SKM-1 (cell line): ENCODE data around the gene PNMA6F.

ENCODE experiments used
- DNase-seq: peaks from one replicate; lab custom pipeline; 2025; ENCODE audit not compliant: unreplicated experiment; lab: John Stamatoyannopoulos, UW

The PNMA6F gene

DNA sequence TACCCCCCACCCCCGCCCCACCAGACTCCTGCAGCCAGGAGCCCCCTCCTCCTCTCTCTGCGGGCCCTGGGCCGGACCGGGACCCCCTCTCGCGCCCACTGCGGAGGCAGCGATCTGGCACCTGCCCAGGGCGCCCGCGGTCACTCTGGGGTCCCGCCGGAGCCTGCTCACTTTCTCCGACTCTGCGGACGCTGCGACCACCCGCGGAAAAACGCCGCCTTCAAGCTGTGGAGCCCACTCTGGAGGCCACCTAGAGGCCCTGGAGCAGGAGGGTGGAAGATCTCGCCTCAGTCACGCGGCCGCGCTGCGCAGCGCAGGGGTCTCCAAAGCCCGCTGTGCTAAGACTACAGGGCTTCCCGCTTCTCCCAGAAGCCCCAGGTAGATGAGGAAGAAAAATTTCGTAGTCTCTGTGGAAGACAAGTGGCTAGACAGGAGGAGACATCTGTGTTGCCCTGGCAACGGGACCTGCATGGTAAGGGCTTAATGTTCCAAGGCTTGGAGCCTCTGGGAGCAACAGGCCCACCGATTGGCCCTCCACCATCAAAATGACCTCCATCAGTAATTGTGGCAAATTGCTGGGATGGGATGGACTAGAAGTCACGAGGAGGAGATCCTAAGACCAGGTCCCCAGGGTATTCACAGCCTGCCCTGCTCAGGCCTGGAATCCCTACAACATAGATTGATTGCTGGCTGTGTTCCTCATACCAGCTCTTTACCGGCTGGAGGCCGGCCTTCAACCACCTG is at the start of gene PNMA6F:
TSS of gene PNMA6F (minus strand) at position 387 of the 744 bp plus-strand sequence. CDS start 1,093 bp downstream, outside the sequence.
- DNase-seq: no peak

- DNase-seq: no peak
These were observed 49.7 kb upstream of the PNMA6F start for GRCh38 chrX:153371256-153371655.

GRCh38 chrX:153370293-153371055 is 48.9 kb upstream of the PNMA6F start:
- no peak for DNase-seq

- no peak for DNase-seq
These were observed 45.4 kb upstream of the PNMA6F start for GRCh38 chrX:153366878-153367538.

GRCh38 chrX:153366119-153366518 is 44.6 kb upstream of the PNMA6F start:
- no peak for DNase-seq

- no peak for DNase-seq
These were observed 44.1 kb upstream of the PNMA6F start for GRCh38 chrX:153365670-153366069.

DNA sequence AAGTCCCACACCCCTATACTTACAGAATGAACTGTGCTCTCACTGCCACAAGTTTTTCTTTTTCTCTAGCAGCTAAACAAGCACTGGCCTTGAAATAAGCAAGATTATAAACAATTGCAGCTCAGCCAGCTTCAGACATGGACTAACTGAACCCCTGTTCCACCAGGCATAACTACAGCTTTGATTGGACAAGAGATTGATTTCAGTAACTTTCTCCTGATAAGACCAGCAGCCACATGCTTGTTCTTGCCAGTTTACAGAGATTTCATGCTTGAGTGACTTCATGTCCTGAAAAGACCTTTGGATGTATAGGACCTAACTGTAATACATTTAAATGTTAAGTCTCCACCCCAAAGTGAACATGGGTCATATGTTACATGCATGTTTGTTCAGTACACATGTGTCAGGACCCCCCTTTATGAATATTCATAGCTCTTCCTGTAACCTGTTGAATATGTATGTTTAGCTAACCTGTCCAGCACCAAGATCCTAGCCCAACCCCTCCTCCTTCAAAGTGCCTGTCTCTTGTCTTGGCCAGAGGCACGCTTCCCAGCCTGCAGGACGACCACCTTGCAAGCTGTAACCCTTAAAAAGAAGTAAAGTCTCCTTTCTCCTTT is 40.3 kb upstream of the PNMA6F start:
- DNase-seq: no peak

DNA sequence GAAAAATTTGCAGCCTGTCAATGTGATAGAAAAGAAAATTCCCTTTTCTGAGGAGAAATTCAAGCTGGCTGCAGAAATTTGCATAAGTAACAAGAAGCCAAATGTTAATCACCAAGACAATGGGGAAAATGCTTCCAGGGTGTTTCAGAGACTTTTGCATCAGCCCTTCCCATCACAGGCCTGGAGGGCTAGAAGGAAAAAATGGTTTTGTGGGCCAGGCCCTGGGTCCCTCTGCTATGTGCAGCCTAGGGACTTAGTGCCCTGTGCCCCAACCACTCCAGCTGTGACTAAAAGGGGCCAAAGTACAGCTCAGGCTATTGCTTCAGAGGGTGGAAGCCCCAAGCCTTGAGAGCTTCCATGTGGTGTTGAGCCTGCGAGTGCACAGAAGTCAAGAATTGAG is 36.3 kb upstream of the PNMA6F start:
- no peak for DNase-seq

DNA sequence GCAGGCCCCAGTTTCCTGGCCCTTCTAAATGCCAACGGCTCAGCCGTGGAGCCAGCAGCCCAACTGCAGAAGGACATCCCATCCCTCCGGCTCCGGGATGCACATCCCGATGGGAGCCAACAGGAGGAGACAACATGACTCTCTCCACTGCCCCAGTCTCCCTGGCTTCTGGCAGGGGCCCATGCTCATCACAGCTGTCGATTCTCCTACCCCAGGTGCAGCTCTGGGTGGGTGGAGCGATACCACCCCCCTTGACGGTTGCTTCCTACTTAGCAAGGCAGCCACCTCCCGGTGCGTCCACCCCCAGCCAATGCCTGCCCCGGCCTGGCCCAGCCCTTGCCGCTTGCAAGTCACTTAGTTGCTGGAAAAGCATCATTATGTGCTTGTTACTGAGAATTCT is 31.8 kb upstream of the PNMA6F start:
- DNase-seq: no peak

DNA sequence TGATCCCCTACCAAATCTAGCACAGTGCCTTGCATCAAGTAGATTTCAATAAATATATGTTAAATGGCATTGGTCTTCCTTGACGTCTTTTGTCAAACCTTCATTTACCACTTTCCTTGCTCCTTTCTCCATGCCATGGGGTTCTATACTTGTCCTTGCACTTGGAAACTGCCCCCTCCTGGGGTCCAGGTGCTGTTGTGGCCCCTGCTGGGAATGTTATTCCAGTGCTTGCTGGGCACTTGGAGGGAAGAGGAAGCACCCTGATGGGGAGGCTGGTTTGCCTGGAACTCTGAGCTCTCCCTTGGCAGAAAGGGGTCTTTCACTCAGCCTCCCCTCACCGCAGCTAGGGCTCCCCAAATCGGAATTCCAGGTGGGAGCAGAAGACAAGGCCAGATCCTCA is 31.3 kb upstream of the PNMA6F start:
- DNase-seq: no peak

DNA sequence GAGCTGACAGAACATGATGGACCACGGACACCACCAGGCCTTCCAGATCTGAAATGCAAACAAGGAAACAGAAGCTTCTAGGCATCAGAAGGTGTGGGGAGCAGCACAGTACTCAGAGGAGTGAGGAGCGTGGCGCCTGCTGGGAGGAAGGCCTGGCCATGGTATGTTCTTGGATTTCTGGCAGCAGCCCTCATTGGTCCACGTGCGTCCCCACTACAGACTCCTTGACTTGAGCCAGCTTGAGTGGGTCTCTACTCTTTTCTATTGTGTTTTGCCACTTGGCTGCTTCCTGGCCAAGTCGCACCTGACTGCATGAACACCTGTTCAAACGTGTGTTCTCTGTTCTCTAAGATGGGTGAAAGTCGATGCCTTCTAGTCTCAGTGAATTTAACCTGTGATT is 30.4 kb upstream of the PNMA6F start:
- DNase-seq: no peak

DNA sequence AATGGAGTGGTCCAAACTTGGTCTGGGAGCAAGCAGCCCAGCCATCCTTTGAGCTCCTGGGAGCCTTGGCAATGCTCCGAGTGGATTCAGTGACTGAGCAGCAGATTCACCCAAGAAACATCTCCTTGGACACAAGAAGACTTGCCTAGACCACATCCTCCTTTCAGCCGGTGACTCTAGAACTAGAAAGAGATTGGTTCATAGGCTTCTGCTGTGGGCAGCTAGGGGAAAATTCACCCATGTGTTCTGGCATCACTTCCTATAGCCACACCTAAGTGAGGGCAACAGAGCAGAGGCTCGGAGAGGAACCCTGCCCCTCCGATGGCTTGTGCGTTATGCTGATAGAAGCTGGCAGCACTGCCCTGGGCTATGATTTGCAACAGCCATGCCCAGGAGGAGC is 28.4 kb upstream of the PNMA6F start:
- DNase-seq: no peak

DNA sequence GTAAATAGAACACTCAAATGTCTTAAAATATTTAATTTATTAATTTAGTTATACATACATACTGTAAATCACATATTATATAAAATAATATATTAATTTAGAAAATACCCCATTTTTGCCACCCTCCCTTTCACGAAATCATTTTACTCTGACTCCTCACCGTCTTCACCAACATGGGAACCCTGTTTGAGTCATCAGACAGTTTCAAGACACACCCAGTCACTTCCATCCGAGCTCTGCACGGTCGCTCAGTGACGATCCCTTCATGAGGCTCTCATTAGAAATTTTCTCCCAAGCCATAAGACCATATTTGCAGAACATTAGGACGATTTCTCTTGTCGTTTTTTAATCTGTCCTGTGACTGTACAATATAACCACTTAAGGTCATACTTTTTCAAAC is 26.9 kb upstream of the PNMA6F start:
- no peak for DNase-seq

DNA sequence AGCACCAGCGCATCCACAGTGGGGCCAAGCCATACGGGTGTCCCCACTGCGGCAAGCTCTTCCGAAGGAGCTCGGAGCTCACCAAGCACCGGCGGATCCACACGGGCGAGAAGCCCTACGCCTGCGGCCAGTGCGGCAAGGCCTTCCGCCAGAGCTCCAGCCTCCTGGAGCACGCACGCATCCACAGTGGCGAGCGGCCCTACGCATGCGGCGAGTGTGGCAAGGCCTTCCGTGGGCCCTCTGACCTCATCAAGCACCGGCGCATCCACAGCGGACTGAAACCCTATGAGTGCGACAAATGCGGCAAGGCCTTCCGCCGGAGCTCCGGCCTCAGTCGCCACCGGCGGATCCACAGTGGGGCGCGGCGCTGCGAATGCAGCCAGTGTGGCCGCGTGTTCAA is 26.0 kb upstream of the PNMA6F start:
- no peak for DNase-seq

GRCh38 chrX:153343674-153344073 is 22.1 kb upstream of the PNMA6F start:
- DNase-seq: no peak

DNA sequence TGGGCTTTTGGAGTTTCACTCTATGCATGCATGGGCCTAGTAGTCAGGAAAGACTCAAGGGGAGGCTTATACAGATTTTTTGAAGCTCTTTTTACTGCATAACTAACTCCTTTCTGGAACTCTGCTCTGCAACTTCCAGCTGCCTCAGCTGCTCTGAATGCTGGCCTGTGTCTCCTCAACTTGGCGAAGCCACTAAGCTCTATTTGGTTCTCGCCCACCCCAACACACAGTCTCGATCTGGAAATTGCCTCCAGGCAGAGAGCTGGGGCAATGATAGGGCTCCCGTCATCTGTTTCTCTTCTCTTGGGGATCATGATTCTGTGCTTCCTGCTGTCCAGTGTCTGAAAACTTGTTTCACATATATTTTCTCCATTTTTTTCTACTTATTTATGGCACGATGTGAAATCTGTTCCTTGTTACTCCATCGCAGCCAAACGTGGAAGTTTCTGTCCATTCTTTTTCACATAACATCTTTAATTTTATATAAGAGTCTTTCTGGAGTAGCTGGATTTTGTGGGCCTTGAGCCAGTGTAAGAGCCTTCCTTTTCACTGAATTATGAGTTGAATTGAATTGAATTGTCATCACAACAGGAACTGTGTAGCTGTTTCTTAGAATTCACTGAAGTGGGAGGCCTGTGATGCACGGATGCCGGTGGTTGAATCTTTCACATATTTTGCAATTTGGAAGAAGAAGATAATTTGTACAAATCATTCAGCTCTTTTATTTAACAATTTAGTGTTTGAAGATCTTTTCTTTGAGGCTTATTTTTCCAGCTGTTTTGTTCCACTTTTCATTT is 21.4 kb upstream of the PNMA6F start:
- no peak for DNase-seq

DNA sequence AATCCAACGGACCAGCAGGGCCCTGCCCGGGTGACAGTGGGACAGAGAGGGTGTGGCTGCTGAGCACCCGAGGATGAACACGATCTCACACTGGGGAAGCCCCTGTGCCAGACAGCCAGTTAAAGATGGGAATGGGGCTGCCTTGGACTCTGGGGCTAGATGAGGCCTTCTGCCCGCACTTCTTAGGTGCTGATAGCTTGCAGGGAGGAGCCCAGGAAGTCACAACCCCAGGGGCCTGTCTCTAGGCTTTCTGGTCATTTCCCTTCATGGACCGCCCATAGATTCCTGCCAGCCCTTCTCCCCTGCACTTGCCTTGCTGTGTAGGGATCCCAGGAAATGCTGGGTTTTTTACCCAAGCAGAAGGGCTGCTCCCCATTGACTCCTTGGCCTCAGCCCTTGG is 18.5 kb upstream of the PNMA6F start:
- no peak for DNase-seq

- no peak for DNase-seq
These were observed 18.1 kb upstream of the PNMA6F start for GRCh38 chrX:153339662-153340061.

DNA sequence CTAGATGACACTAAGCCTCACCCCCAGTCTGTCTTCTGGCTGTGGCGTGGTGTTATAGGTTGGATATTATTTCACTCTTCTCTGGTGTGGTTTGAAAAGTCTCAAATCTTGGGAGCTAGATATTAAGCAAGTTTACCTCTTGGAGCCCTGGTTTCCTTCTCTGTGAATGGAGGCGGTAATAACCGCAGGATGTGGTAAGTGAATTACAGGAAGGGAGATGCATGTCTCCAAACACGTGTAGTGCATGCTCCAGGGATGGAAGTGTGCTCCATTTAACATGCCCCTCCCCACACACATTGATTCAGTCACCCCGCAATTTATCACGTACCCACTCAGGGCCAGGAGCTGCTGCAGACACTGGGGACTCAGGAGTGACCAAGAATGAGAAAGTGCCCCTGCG is 17.3 kb upstream of the PNMA6F start:
- no peak for DNase-seq

DNA sequence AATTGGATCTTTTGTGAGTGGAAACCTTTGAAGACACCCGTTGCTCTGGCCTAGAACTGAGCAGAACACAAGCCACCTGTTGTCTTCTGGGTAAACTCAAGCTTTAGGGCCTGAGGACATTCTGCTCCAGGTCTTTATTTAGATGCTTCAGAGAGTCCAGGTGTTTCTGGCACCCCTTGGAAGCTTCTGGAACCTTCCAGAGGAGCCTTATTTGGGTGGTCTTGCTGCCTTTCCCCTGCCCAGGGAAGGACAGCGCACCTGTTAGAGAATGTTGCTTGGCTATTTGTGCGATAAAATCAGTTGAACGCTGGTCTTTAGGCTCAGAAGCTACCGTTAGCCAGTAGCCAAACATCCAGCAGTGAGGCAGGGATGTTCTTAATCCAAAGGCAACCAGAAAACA is 15.4 kb upstream of the PNMA6F start:
- no peak for DNase-seq
